Activated CD4-positive, alpha-beta T cell treated with anti-CD3 and anti-CD28 coated beads, Interleukin-2, Interleukin-4, amounts not matched to agents 100 ng/mL and 50 ng/mL, durations not matched to agents 16 hours and 8 hours (primary cell): Measurements from ENCODE around the gene TGM3.

Source experiments
- DNase-seq: peaks from one replicate; pipeline ENCODE4 v3.0.0-alpha.2; 2020; ENCODE audit warnings: low spot score

Gene TGM3

DNA sequence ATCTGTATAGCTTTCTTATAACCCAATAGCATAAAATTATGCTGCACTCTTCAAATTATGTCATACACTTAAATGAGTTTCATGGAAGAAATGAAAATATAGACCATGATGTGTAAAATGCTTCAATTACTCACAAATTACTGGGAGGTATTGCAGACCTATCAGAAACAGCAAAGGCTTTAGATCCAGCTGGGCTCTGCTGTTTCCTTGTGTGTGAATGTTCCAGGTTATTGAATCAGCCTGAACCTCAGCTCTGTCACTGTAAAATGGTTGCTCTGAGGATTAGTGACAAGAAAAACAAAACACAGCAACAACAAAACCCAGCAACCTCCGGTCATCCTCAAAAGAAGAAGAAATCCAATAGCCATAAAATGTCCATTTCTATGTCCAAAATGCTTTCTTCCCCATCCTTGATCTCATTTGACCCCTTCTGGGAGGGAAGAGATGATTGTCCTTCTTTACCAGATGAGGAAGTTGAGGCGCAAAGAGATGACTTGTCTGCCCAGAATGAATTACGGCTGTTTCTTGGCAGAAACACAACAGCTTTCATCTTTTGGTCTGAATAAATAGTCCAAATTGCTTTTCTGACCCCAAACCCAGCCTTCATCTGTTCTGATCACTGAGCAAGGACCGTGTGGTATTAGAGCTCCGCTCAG lies 42.7 kb downstream of the TGM3 start:
- DNase-seq = no peak

DNA sequence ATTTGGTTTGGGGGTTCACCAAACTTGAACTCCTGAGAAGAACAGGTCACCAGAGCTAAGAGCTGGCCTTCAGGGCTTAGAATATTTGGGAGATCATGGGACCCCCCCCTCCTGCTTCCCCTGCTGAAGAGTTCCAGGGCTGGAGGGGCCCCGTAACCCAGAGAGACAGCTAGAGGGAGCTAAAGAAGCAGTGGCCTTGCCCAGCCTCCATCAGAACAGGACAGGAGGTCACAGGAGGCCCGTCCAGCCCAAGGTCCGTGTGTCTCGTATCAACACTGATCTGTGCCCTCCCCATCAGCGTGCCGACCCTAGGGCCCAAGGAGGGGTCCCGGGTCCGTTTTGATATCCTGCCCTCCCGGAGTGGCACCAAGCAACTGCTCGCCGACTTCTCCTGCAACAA lies 44.3 kb downstream of the TGM3 start:
- DNase-seq = no peak

DNA sequence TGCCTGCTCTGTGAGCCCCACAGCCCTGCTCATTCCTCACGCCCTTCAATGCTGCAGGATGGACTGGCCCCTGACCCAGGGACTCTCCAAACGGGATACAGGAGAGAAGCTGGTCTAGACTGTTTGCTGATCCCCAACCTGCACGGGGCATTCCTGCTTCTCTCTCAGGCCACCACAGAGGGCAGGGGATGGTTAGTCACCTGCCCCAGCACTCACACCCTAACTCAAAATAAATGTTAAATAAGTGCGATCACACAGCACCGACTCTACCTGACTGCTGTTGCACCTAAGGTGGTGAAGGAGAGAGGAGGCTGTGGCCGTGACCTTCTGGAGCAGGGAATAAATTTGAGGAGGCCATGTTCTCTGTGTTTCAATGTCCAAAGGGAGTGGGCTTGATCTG lies 45.0 kb downstream of the TGM3 start:
- DNase-seq = no peak

DNA sequence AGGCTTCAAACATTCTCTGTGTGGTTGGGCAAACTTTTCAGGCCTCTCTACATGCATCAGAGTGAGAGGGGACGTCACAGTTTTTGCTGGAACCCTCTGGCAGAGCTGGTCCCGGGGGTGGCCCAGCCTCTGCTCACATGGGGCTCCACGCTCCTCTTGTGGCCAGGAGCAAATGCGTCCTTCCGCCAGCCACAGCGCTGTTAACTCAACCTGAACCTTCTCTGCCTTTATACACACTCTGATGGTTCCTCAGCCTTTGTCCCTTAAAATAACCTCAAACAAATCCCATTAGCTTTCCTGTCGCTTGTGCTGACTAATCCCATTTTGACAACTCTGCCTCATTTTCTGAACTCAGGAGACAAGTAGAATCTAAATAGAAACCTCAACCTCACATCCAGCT lies 45.5 kb downstream of the TGM3 start:
- no peak for DNase-seq

DNA sequence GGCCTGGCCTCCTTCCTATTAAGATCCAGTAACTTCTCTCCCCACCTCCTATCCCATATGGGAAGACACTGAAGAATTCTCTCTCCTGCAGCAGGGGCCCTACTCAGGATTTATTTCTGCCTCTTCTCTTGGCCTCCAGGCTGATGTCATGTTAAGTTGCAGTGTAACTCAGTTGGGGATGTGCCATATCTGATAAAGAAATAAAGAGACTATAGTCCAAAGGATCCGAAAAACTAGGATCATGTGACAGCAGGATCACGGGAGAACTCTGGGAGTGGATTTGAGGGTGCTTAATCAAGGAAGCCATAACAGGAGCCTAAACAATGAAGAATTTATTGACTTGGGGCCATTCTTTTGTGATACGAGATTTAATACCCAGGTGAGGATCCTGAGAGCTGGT lies 46.4 kb downstream of the TGM3 start:
- no peak for DNase-seq

DNA sequence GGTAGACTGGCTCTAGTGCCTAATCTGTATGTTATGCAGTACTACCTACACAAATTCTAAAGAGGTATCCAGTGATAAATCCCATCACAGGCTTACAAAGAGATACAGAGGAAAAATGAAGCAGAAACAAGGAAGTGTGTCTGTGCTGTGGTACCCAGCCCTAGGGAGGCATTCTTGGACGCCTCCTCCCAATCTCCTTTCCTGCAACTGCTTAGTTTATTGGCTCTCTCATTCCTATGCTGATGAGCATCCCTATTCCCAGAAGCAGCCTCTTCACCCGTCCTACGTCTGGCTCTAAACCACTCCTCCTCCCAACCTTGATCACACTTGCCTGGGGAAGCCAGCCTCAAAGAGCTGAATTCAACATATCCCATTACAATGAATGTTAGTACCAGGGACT lies 50.4 kb downstream of the TGM3 start:
- DNase-seq = no peak

DNA sequence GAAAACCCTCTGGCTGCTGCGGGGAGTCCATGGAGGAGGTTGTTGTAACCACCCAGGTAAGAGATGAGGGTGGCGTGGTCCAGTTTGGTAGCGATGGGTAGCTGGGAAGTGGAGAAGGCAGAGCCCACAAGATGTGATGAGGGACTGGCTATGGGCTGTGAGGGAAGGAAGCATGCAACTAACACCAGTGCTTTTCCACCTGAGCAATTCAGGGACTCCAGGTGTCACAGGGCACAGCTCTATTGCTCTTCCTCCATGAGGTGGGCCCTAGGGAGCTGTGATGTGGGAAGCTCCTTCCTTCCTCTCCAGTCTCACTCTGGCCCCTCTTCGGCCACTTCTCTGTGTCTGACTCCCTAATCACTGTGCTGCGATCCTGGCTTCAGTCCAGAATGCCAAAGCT lies 52.5 kb downstream of the TGM3 start:
- DNase-seq = no peak

DNA sequence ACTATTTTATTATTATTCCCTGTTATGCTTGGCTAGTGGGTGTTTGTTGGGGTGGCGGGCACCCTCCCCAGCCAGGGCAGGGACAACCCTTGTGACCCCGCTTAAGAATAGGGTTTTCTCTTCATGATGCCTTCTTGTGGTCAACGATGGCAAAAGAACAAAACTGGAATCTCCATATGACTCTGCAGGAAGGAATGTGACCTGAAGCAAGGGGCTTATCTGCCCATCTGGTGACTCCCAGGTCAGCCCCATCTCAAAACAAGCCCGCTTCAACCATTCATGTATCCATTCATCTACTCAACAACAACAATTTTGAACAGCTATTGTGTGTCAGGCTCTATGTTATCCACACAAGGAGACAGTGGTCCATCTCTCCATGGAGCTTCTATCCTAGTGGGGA lies 54.0 kb downstream of the TGM3 start:
- no peak for DNase-seq

DNA sequence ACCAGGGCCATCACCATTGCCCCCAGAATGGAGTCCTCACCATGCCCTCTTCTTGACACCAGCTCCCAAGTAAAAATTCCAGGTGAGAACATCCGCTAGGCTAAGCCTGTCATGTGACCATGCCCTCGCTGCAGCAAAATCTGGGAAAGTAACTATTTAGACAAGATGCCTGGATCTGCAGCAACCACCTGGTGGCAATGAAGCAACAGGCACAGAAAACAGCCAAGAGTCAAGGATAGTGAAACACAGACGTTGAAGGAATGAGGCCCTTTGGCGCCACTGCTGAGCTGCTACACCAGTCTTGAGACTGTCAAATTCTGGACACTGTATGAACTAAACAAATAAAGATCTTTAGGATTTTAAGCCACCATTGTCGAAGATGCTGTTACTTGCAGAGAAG lies 54.8 kb downstream of the TGM3 start:
- DNase-seq = no peak

DNA sequence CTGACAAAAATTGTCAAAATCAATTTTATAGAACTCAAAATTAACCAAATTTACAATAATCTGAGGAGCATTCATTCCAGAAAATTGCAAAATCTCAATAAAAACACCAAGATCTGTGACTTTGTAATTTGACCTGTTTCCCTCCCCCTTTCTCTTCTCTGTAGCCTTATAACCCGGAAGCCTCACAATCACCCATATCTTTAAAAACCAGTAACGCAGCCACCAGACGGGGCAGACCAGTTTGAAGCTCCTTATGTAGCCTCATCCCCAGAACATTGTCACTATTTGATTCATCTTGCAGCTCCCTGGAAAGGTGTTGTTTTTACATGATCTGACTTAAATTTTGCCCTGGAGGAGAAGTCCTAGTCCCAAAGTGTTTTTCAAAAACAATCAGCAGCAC lies 57.4 kb downstream of the TGM3 start:
- DNase-seq = no peak

DNA sequence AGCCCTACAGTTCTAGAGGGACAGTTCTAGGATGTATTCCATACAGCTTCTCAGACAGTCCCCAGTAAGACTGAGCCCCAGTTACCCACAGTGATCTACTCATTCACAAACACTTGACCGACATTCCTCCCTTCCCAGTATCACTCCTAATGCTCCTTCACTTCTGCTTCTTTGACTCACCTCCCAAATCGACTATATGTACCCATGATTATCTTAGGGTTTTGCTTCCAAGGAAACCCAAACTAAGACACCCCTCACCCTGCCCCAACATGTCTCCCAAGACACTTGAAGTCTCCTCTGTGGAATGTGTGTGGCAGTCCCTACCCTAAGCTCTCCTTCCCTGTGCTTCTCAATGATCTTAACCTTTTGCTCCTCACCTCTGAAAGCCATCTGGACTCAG lies 61.3 kb downstream of the TGM3 start:
- no peak for DNase-seq

DNA sequence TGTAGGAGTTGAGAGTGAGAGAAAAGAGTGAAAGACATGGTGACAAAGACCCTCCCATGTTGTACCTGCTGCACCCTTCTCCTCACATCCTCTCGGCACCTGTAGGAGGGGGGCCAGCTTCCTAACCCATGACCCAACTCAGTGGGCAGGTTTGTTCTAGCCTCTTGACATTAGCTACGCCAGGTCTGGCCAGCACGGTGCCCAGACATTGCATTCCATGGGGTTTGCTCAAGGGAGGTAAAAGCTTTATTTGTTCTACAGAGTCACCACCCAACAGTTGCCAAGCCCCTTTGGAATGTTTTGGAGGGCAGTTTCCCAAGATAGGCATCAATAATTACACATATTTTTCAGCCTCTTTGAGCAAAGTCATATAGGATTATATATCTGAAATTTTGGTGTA lies 62.2 kb downstream of the TGM3 start:
- DNase-seq = no peak

DNA sequence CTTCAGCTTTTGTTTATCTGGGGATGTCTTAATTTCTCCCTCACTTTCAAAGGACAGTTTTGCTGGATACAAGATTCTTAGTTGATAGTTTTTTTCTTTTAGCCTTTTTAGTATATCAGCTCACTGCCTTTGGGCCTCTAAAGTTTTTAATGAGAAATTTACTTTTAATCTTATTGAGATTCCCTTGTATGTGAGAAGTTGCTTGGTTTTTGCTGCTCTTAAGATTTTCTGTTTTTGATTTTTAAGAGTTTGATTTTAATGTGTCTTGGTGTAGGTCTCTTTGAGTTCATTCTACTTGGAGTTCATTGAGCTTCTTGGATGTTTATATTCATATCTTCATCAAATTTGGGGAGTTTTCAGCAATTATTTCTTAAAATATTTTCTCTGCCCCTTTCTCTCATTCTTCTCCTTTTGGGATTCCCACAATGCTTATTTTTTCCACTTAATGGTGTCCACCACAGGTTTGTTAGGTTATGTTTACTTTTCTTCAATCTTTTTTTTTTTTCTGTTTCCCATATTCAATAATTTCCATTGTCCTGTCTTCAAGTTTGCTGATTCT lies 65.3 kb downstream of the TGM3 start:
- DNase-seq = no peak

DNA sequence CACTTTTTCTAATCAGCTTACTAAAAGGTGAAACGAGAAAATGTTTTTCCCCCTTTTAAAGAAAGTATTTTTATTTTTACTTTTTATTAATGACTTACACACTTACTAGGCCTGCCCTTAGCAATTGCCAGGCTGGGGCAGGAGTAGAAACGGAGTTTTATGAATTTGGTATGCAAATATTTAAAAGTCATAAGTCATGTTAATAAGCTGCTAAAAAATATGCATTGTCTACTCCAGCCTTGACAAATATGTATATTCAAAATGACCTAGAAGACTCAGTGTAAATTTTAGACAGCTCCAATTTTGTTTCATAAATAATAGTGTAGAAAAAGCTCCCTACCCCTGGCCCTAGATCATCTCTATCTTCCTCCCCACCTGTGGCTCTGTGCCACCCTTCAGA lies 67.4 kb downstream of the TGM3 start:
- DNase-seq = no peak

DNA sequence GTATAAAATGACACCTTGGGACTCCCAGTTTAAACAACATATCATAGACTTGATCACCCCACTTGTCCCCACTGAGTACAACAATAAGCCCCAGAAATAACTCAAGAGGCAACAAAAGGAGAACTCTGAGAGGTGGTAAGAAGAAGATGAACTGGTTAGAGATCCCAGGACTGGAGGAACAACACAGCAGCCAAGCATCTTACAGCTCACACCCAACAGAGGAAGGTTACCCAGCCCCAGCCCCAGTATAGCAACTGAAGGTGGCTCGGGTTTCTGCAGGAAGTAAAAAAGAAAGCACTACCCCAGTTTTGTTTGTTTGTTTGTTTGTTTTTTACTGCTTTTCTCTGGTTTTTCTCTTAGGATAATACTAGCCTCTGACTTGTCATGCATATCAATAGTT lies 67.8 kb downstream of the TGM3 start:
- DNase-seq = no peak

DNA sequence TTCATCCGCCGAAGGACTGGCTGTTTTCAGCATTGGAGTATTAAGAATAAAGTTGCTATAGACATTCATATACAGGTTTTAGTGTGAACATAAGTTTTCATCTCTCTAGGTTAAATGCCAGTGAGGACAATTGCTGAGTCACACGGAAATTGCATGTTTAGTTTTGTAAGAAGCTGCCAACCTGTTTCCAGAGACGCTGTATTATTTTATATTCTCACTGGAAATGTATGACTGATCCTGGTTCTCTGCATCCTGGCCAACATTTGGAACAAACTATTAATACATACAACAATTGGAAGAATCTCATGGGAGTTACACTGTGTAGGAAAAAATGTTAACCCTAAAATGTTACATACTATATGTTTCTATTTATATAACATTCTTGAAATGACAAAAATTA lies 68.2 kb downstream of the TGM3 start:
- DNase-seq = no peak

DNA sequence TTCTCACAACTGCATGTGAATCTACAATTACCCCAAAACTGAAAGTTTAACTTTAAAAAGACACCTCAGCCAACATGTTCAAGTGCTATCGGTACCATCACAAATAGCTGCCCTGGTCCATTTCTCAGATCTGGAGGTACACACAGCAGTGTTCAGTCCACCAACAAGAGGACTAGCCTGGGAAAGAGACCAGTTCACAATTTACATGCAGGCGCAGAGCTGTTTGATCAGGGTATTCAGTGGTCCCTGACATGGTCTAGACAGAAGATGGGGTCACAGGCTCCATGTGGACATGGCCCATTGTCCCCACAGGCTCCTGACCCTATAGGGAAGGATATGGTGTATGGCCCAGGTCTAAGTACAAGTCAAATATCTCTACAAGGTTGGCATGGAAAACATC lies 69.3 kb downstream of the TGM3 start:
- no peak for DNase-seq

DNA sequence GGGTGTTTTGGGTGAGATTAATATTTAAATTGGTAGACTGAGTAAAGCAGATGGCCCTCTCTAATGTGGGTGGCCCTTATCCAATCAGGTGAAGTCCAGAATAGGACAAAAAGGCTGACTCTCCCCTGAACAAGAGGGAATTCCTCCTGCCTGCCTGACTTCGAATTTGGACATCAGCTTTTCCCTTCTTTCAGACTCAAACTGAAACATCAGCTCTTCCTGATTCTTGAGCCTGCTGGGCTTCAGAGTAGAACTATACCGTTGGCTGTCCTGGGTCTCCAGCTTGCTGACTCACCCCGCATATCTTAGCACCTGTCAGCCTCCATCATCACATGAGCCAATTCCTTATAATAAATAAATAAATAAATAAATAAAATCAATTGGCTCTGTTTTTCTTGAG lies 69.9 kb downstream of the TGM3 start:
- DNase-seq = no peak

DNA sequence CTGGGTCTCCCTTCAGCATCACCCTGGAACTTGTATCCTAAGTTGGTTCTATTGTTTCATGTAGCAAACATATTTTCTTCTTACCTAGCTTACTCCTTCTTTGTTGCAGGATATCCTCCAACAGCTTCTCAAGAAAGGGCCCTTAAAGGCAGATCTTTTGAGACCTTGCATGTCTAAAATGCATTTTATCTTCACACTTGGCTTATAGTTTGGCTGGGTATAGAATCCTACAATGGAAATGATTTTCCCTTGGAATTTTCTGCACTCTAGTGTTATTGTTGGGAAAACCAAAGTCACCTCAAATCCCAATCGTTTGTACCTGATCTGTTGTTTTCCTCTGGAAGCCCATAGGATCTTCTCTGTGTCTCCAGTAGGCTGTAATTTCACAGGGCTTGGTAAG lies 72.8 kb downstream of the TGM3 start:
- DNase-seq = no peak

DNA sequence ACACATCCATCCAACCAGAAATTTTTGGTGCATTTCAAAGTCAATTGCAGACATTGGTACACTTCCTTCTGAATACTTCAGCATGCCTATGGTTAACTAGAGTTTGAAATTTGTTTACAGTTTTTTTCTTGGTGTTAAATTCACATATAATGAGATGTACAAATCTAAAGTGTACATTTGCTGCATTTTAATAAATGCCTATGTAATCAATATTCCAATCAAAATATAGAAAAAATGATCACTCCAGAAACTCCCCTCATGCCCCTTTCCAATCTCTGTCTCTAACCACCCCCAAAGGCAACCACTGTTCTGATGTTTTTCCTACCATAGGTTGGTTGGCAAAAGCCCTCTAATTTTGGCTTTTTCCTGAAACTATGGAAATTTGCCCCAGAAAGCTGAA lies 77.3 kb downstream of the TGM3 start:
- DNase-seq = no peak

DNA sequence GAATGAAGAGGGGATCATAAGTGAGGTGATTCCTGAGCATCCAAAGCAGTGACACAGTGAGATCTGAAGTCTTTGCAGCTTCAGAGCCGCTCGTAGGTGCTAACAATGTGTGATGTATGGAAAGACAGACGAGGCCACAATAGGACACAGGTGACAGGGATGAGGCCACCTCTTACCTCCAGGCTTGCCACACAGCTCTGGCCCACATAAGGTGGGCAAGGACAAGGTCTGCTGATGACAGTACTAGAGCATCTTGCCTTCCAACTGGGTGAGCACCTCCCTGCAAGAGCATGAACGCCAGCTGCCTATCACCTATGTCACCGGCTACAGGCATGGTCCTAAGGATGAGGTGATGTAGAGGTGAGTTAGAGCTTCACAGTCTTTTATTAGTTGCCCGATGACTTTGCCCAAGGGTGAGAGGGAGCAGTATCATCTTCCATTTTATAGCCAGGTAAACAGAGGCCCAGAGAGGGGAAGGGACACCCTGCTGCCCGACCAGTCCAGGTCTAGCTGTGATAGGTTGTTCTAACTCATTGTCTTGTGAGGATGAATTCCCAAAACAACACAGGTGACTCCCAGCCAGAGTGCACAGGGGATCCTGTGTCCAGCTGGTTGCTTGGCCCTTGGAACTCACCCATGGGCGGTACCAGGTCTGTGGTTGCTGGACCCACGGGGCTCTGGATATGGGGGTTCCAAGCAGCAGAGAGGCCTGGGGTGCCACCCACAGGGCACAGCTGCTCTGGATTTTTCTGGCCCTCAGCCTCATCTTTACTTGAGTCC lies 78.7 kb downstream of the TGM3 start:
- DNase-seq = no peak

DNA sequence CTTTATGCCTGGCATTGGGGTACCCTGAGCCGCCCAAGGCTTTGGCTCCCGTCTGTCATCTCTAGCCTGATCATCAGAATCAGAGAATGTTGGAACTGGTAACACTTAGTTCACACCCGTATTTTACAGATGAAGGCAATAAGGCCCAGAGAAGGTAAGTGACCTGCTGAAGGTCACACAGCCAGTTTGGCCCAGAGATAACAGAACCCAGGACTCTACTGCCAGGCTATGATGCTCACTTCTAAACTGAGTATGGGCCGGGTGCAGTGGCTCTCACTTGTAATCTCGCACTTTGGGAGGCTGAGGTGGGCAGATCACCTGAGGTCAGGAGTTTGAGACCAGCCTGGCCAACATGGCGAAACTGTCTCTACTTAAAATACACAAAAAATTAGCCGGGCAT lies 83.1 kb downstream of the TGM3 start:
- DNase-seq = no peak

DNA sequence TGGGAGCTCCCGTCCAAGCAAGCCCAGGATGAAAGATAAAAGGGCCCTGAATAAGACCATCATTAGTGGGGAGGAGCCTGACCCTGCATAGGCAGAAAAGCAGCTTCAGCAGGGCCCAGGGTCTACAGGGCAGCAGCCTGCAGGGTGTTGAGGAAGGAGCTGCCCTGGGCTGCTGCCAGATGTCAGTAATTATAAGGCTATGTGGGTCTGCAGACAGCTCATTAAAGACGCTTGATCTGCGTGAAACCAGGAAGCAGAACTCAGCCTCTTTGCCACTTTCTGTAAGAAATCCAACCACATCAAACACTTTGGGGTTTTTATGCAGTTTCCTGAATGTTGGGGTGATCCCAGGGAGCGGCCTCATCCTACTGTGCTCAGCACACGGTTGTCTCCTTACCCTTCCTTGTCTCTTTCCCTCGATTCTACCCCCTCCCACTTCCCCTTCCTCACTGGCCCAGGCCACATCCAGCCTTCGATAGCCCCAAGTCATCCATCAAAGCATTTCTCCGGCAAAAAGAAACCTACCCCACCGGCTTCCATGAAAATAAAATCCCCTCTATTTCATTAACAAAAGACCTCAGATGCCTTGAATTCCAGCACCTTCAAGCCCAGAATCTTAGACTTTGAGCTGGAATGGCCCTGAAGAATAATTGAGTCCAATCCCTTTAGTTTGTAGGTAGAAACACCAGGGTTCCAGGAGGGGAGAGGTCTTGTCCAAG lies 83.9 kb downstream of the TGM3 start:
- DNase-seq = peak; percentile 51
